AG04450 (cell line): ENCODE results near the gene SLC39A13. TPM values are rescaled to one million over a fixed set of nuclear protein-coding genes. Genes with fewer than 3 reads are reported as not detected.
"Not testable (repeated sequence)": the region's sequence is repeated elsewhere in the genome, so short reads cannot be mapped to it uniquely, and the experiment has no call there.

Experiments
- CTCF ChIA-PET: fragments of 300-600, 350-600 bp; formaldehyde crosslinking; extraction: SDS; loops from one replicate; lab custom pipeline; 2022; ENCODE audit warnings: antibody characterized with exemption, inconsistent platforms; lab: Charles Lee
- POLR2A ChIA-PET: fragments of 350-600 bp; formaldehyde crosslinking; extraction: SDS; loops from one replicate; lab custom pipeline; 2021; ENCODE audit warnings: antibody characterized with exemption, inconsistent platforms; lab: Yijun Ruan, JAX
- DNase-seq: peaks from one replicate; pipeline ENCODE4 v3.0.0-alpha.2; 2011; ENCODE audit warnings: low read depth, low spot score
- H3K27ac ChIP-seq: one replicate; pipeline ENCODE4 v1.5.1; 2012; ENCODE audit warnings: low read depth, low read length, control low read depth
- H3K27me3 ChIP-seq: one replicate; pipeline ENCODE4 v1.6.0; 2012; ENCODE audit warnings: low read length; ENCODE audit not compliant: control insufficient read depth, insufficient read depth
- H3K4me3 ChIP-seq: 2 replicates; pipeline ENCODE4 v1.5.1; 2011; ENCODE audit warnings: mild to moderate bottlenecking, low read depth, low read length, control low read depth
- H3K9me3 ChIP-seq: 2 replicates; pipeline ENCODE4 v1.5.1; 2012; ENCODE audit warnings: low read length; ENCODE audit not compliant: control insufficient read depth, insufficient read depth
- CTCF ChIP-seq: IDR thresholded peaks from 2 replicates; pipeline ENCODE4 v1.5.1; 2011; ENCODE audit warnings: low read depth, low read length, control low read depth, inconsistent platforms
- polyA plus RNA-seq: library from polyadenylated mRNA; depleted of rRNA; stranded (reverse); fragments of >200 nt; gene quantifications from 2 replicates; pipeline ENCODE4 v1.2.3, GENCODE V29; 2011

The SLC39A13 gene
- polyA plus RNA-seq, 1 experiment, result 54.4 TPM

GRCh38 chr11:47451990-47452389, 43.6 kb downstream of the SLC39A13 start:
- Histone ChIP-seq H3K4me3 (no peak overlapping the region), H3K27ac (no peak overlapping the region), H3K9me3 (no peaks in the 10 kb centered on the region; the same call in 1 of the 2 replicates), H3K27me3 (no peaks in the 10 kb centered on the region)
- no peak for DNase-seq
- POLR2A ChIA-PET, result interaction anchor here (0.6 kb wide), 1 partner anchor 311 kb away, joined by 6 read pairs; no protein-coding TSS in a partner anchor
- CTCF ChIA-PET, result interaction anchor here (0.6 to 3.6 kb wide), 2 partner anchors 78 to 106 kb away, joined by 3 to 26 read pairs; no protein-coding TSS in a partner anchor
- TF ChIP-seq CTCF, result no peak

GRCh38 chr11:47453365-47453764, 45.0 kb downstream of the SLC39A13 start:
- CTCF ChIA-PET, result interaction anchor here (0.9 to 3.6 kb wide), 5 partner anchors 9 to 164 kb away, joined by 3 to 26 read pairs (median 7); no protein-coding TSS in a partner anchor

DNA sequence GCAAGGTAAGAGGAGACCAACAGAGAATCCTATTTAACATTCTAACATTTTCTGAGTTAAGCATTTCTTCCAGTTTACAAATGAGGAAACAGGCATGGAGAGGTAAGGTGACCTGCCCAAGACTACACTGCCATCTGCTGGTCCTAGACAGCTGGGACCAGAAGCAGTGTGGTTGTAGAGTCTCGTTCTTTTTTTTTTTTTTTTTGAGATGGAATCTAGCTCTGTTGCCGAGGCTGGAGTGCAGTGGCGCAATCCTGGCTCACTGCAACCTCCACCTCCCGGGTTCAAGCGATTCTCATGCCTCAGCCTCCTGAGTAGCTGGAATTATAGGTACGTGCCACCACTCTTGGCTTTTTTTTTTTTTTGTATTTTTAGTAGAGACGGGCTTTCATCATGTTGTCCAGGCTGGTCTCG, 45.9 kb downstream of the SLC39A13 start:
- ChIA-PET POLR2A (interaction anchor here (0.6 to 1.3 kb wide), 5 partner anchors 17 to 81 kb away, joined by 3 to 4 read pairs (median 3); partner anchors contain the start of gene PSMC3), CTCF (interaction anchor here (0.6 to 3.6 kb wide), 35 partner anchors 8 to 589 kb away, joined by 3 to 30 read pairs (median 5); no protein-coding TSS in a partner anchor)
- not testable (repeated sequence) for H3K4me3 ChIP-seq, H3K27ac ChIP-seq, H3K9me3 ChIP-seq, H3K27me3 ChIP-seq
- peak; percentile 72 for DNase-seq
- peak; percentile 87 for TF ChIP-seq CTCF

More at GRCh38 chr11:47453365-47453764, 45.0 kb downstream of the SLC39A13 start:
- H3K27me3 ChIP-seq, result no peaks in the 10 kb centered on the region
- no peak for DNase-seq
- no peak for TF ChIP-seq CTCF
- POLR2A ChIA-PET, result interaction anchor here (1.3 kb wide), 1 partner anchor 27 kb away, joined by 4 read pairs; the partner anchor contains the start of gene PSMC3
- no peak overlapping the region for H3K27ac ChIP-seq
- H3K4me3 ChIP-seq, result no peak overlapping the region
- no peaks in the 10 kb centered on the region; the same call in 1 of the 2 replicates for H3K9me3 ChIP-seq

DNA sequence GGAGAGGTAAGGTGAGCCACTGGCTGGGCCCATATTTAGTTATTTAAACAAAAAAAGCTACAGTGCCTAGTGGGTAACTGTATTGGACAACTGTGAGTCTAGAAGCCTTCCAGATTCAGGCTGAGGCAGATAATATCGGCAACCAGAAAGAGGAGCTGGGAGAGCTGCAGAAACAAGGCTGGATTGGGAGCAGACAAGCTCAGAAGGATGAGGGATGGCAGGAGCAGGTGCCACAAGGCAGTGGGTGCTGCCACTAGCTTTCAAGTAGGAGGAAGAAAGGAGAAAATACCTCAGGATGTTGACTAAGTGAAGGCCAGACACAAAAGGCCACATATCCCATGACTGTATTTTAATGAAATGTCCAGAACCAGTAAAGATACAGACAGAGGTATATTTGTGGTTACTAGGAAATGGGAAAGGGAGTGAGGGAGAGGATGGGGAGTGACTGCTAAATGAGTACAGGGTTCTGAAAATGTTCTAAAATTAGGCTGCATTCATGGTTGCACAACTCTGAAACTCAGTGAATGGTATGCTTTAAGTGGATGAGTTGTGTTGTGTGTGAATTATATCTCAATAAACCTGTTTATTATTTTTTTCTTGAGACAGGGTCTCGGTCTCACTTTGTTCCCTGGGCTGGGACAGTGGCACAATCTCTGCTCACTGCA, 52.3 kb downstream of the SLC39A13 start:
- CTCF ChIA-PET, result no interaction called here
- H3K27ac ChIP-seq, result no peak overlapping the region
- H3K4me3 ChIP-seq, result no peak overlapping the region
- no peak for TF ChIP-seq CTCF
- H3K9me3 ChIP-seq, result no peaks in the 10 kb centered on the region
- POLR2A ChIA-PET, result interaction anchor here (0.6 kb wide), 1 partner anchor 24 kb away, joined by 4 read pairs; no protein-coding TSS in a partner anchor
- no peak for DNase-seq
- no peaks in the 10 kb centered on the region for H3K27me3 ChIP-seq

GRCh38 chr11:47461876-47462275, 53.5 kb downstream of the SLC39A13 start:
- Histone ChIP-seq H3K27me3 (no peaks in the 10 kb centered on the region), H3K27ac (no peak overlapping the region), H3K9me3 (no peaks in the 10 kb centered on the region), H3K4me3 (no peak overlapping the region)
- no peak for TF ChIP-seq CTCF
- CTCF ChIA-PET, result interaction anchor here (0.8 to 1.1 kb wide), 2 partner anchors 7 to 88 kb away, joined by 4 to 7 read pairs; no protein-coding TSS in a partner anchor
- DNase-seq, result no peak
- POLR2A ChIA-PET, result no interaction called here
